SU-DHL-6 (cell line): ENCODE results near the gene SIK2.

Source experiments
- H2AFZ ChIP-seq: fragments of 200-600 bp; sonication (generic); 2 replicates; pipeline ENCODE4 v1.6.1; 2014; ENCODE audit warnings: low read depth, mild to moderate bottlenecking, moderate library complexity, mixed read lengths, antibody characterized with exemption, low read length; ENCODE audit not compliant: severe bottlenecking
- H3F3A ChIP-seq: fragments of 200-600 bp; shearing (Covaris generic); 2 replicates; pipeline ENCODE4 v1.6.0; 2016; ENCODE audit warnings: antibody characterized with exemption, mild to moderate bottlenecking; ENCODE audit not compliant: insufficient read depth
- H3K27ac ChIP-seq: fragments of 200-600 bp; sonication (generic); 2 replicates; pipeline ENCODE4 v1.5.1; 2016; ENCODE audit warnings: low read depth, mild to moderate bottlenecking, low read length, moderate library complexity, mixed read lengths
- H3K27me3 ChIP-seq: fragments of 200-600 bp; sonication (generic), shearing (Covaris generic); 2 replicates; pipeline ENCODE4 v1.6.0; 2014; ENCODE audit warnings: mild to moderate bottlenecking, low read length
- H3K36me3 ChIP-seq: fragments of 200-600 bp; sonication (generic); 2 replicates; pipeline ENCODE4 v1.6.1; 2014; ENCODE audit warnings: mild to moderate bottlenecking, low read length, mixed read lengths
- H3K4me2 ChIP-seq: fragments of 300-600, 200-600 bp; shearing (Covaris generic), sonication (generic); 2 replicates; pipeline ENCODE4 v1.6.0; 2014; ENCODE audit warnings: low read length, low read depth, mild to moderate bottlenecking; ENCODE audit not compliant: poor library complexity, severe bottlenecking
- H3K4me3 ChIP-seq: fragments of 200-600 bp; sonication (generic); 2 replicates; pipeline ENCODE4 v1.5.1; 2014; ENCODE audit warnings: antibody characterized with exemption, low read length, mild to moderate bottlenecking, mixed read lengths; ENCODE audit not compliant: insufficient read depth, poor library complexity, severe bottlenecking
- H3K79me2 ChIP-seq: fragments of 200-600 bp; sonication (generic); 2 replicates; pipeline ENCODE4 v1.6.1; 2014; ENCODE audit warnings: mild to moderate bottlenecking, low read length, moderate library complexity; ENCODE audit not compliant: insufficient read depth
- H3K9ac ChIP-seq: fragments of 200-600 bp; sonication (generic); 2 replicates; pipeline ENCODE4 v1.7.0; 2014; ENCODE audit warnings: mild to moderate bottlenecking, low read length
- H3K9me2 ChIP-seq: fragments of 200-600 bp; sonication (generic); replicated peaks from 2 replicates; pipeline ENCODE4 v1.6.1; 2014; ENCODE audit warnings: low read length; ENCODE audit not compliant: insufficient read depth
- H3K9me3 ChIP-seq: fragments of 200-600 bp; sonication (generic); 2 replicates; pipeline ENCODE4 v1.6.1; 2014; ENCODE audit warnings: low read length, mixed read lengths; ENCODE audit not compliant: insufficient read depth
- H4K20me1 ChIP-seq: fragments of 200-600 bp; sonication (generic); 2 replicates; pipeline ENCODE4 v1.6.1; 2014; ENCODE audit warnings: low read depth, mild to moderate bottlenecking, antibody characterized with exemption, low read length, moderate library complexity, mixed read lengths
- CTCF ChIP-seq: fragments of 200-600 bp; sonication (generic); IDR thresholded peaks from one replicate; pipeline ENCODE4 v1.5.1; 2017; ENCODE audit warnings: antibody characterized with exemption, mild to moderate bottlenecking, low read length, moderate library complexity; ENCODE audit not compliant: insufficient read depth, poor library complexity, severe bottlenecking
- EZH2phosphoT487 ChIP-seq: fragments of 200-600 bp; sonication (generic), shearing (Covaris generic); conservative IDR thresholded peaks from 2 replicates; pipeline ENCODE4 v1.6.1; 2018; ENCODE audit warnings: mild to moderate bottlenecking, antibody characterized with exemption, low read length, moderate library complexity, mixed read lengths

Gene SIK2

GRCh38 chr11:111765320-111765983 is 163.2 kb downstream of the SIK2 start:
- no peaks in the 10 kb centered on the region for H3K9me2 ChIP-seq
- no peaks in the 10 kb centered on the region for H4K20me1 ChIP-seq
- H3K27ac ChIP-seq = no peak overlapping the region
- H3K27me3 ChIP-seq = no peaks in the 10 kb centered on the region
- H3K4me2 ChIP-seq = peak overlapping the region; percentile 88
- H3K9ac ChIP-seq = peak overlapping the region; percentile 77
- H3K79me2 ChIP-seq = no peaks in the 10 kb centered on the region
- H3K36me3 ChIP-seq = peaks cover 6% of the 10 kb centered on the region
- H3K9me3 ChIP-seq = no peaks in the 10 kb centered on the region
- H3F3A ChIP-seq = no peaks in the 10 kb centered on the region
- no peak for TF ChIP-seq CTCF
- no peak for TF ChIP-seq EZH2phosphoT487
- H3K4me3 ChIP-seq = peak overlapping the region; percentile 87
- peak overlapping the region; percentile 92 for H2AFZ ChIP-seq

GRCh38 chr11:111765984-111766833 is 164.0 kb downstream of the SIK2 start, which contains the start of gene PPP2R1B:
PPP2R1B (minus strand) TSS chr11:111766389; CDS start chr11:111766361, 28 bp downstream.
- TF ChIP-seq CTCF = no peak
- TF ChIP-seq EZH2phosphoT487 = no peak
- Histone ChIP-seq H3K27ac (no peak within 1 kb of the TSS), H2AFZ (peak within 1 kb of the TSS; percentile 92)

GRCh38 chr11:111766834-111767142 is 164.5 kb downstream of the SIK2 start:
- Histone ChIP-seq H3K9ac (peak overlapping the region; percentile 77), H3K79me2 (no peaks in the 10 kb centered on the region), H3K36me3 (peaks cover 6% of the 10 kb centered on the region), H3K9me3 (no peaks in the 10 kb centered on the region), H3K27ac (no peak overlapping the region), H2AFZ (peak overlapping the region; percentile 92), H3K9me2 (no peaks in the 10 kb centered on the region), H3F3A (no peaks in the 10 kb centered on the region), H3K4me2 (peak overlapping the region; percentile 88), H3K27me3 (no peaks in the 10 kb centered on the region), H3K4me3 (peak overlapping the region; percentile 87), H4K20me1 (no peaks in the 10 kb centered on the region)
- TF ChIP-seq EZH2phosphoT487 (no peak), CTCF (no peak)

More at GRCh38 chr11:111765984-111766833, 164.0 kb downstream of the SIK2 start, which contains the start of gene PPP2R1B:
- Histone ChIP-seq H3F3A (no peaks in the 10 kb centered on the region), H3K27me3 (no peaks in the 10 kb centered on the region), H3K9me3 (no peaks in the 10 kb centered on the region), H3K4me3 (peak within 1 kb of the TSS; percentile 87), H4K20me1 (no peaks in the 10 kb centered on the region), H3K79me2 (no peaks in the 10 kb centered on the region), H3K9me2 (no peaks in the 10 kb centered on the region), H3K4me2 (peak within 1 kb of the TSS; percentile 88), H3K36me3 (peaks cover 6% of the 10 kb centered on the region), H3K9ac (peak within 1 kb of the TSS; percentile 77)
